ENCODE results near the gene FIBCD1.
A peak's percentile ranks its signal among the peaks of the same experiment; 100 is the strongest.

The FIBCD1 gene

GRCh38 chr9:130872093-130872492, 67.0 kb downstream of the FIBCD1 start:
- no peaks in the 10 kb centered on the region for H3K27me3 ChIP-seq
- peaks cover 0 to 78% (median 26%) of the 10 kb centered on the region in 4 donors for H3K4me1 ChIP-seq
- no peak for DNase-seq
- H3K9me3 ChIP-seq: no peaks in the 10 kb centered on the region
- no peak for TF ChIP-seq CTCF (IDR thresholded peaks at IDR 0.05)
- H3K36me3 ChIP-seq: peaks cover 42 to 73% (median 48%) of the 10 kb centered on the region in 3 donors
- intact Hi-C loops (cut with DNase I; ENCODE audit: low total_unique reads): loop anchor here (10.0 kb wide), 1 partner anchor 163 kb away; no protein-coding TSS in a partner anchor
- no peak overlapping the region for H3K4me3 ChIP-seq
- H3K27ac ChIP-seq: peak overlapping the region; percentile 63 to 79

- TF ChIP-seq CTCF (IDR thresholded peaks at IDR 0.05): no peak
- H3K27ac ChIP-seq: peak overlapping the region in 1 of 2 donors; percentile 11
- H3K36me3 ChIP-seq: peaks cover 42 to 67% (median 48%) of the 10 kb centered on the region in 3 donors
- H3K9me3 ChIP-seq: no peaks in the 10 kb centered on the region
- intact Hi-C loops (cut with DNase I; ENCODE audit: low total_unique reads): loop anchor here (10.0 kb wide), 1 partner anchor 163 kb away; no protein-coding TSS in a partner anchor
- H3K4me1 ChIP-seq: peaks cover 0 to 84% (median 29%) of the 10 kb centered on the region in 4 donors
- no peak for DNase-seq
- H3K4me3 ChIP-seq: no peak overlapping the region
- H3K27me3 ChIP-seq: no peaks in the 10 kb centered on the region
These were observed 67.5 kb downstream of the FIBCD1 start for GRCh38 chr9:130871395-130872062.

- no peak overlapping the region for H3K4me3 ChIP-seq
- peaks cover 34 to 60% (median 40%) of the 10 kb centered on the region in 3 donors for H3K36me3 ChIP-seq
- DNase-seq: no peak
- H3K4me1 ChIP-seq: peaks cover 0 to 90% (median 33%) of the 10 kb centered on the region in 4 donors
- intact Hi-C loops (cut with DNase I; ENCODE audit: low total_unique reads): loop anchor here (10.0 kb wide), 1 partner anchor 164 kb away; no protein-coding TSS in a partner anchor
- H3K27me3 ChIP-seq: no peaks in the 10 kb centered on the region
- no peak for TF ChIP-seq CTCF (IDR thresholded peaks at IDR 0.05)
- H3K9me3 ChIP-seq: no peaks in the 10 kb centered on the region
- H3K27ac ChIP-seq: peak overlapping the region in 1 of 2 donors; percentile 11
These were observed 68.3 kb downstream of the FIBCD1 start for GRCh38 chr9:130870491-130871381.

GRCh38 chr9:130869250-130869649, 69.8 kb downstream of the FIBCD1 start:
- H3K27me3 ChIP-seq: no peaks in the 10 kb centered on the region
- H3K36me3 ChIP-seq: peaks cover 26 to 60% (median 37%) of the 10 kb centered on the region in 3 donors
- peaks cover 0 to 82% (median 33%) of the 10 kb centered on the region in 4 donors for H3K4me1 ChIP-seq
- intact Hi-C loops (cut with DNase I; ENCODE audit: low total_unique reads): loop anchor here (5.0 kb wide), 1 partner anchor 73 kb away; no protein-coding TSS in a partner anchor
- no peaks in the 10 kb centered on the region for H3K9me3 ChIP-seq
- no peak for TF ChIP-seq CTCF (IDR thresholded peaks at IDR 0.05)
- no peak overlapping the region for H3K4me3 ChIP-seq
- peak overlapping the region; percentile 8 to 27 for H3K27ac ChIP-seq
- DNase-seq: no peak

GRCh38 chr9:130868230-130868629, 70.8 kb downstream of the FIBCD1 start:
- no peak for DNase-seq
- intact Hi-C loops (cut with DNase I; ENCODE audit: low total_unique reads): loop anchor here (5.0 kb wide), 1 partner anchor 74 kb away; no protein-coding TSS in a partner anchor
- Histone ChIP-seq H3K27me3 (no peaks in the 10 kb centered on the region), H3K27ac (peak overlapping the region in 1 of 2 donors; percentile 27), H3K4me1 (peaks cover 0 to 81% (median 28%) of the 10 kb centered on the region in 4 donors), H3K36me3 (peaks cover 20 to 59% (median 36%) of the 10 kb centered on the region in 3 donors), H3K4me3 (no peak overlapping the region), H3K9me3 (no peaks in the 10 kb centered on the region)
- no peak for TF ChIP-seq CTCF (IDR thresholded peaks at IDR 0.05)

Data from tibial artery (tissue), 4 donors.